ENCODE data around the gene RAN. TPM values are rescaled to one million over a fixed set of nuclear protein-coding genes. Genes with fewer than 3 reads are reported as not detected.

RAN gene
- 100 to 1,000 TPM; 258 to 389 (median 306) TPM for total RNA-seq
- long read RNA-seq, donor 1, transcript RAN-203 (6 exons, 2,455 nt): minor isoform, 15 of 251 reads
- long read RNA-seq, donor 1, transcript RAN-212 (7 exons, 2,661 nt): major isoform, 220 of 251 reads
- long read RNA-seq, donor 1, partial matches to known transcripts: 8 of 251 reads
- long read RNA-seq, donor 1, other reads (novel, unspliced or antisense): 6 of 251 reads
- long read RNA-seq, donor 2, transcript RAN-202 (6 exons, 1,530 nt): minor isoform, 6 of 326 reads
- long read RNA-seq, donor 2, transcript RAN-212 (7 exons, 2,661 nt): major isoform, 315 of 326 reads
- long read RNA-seq, donor 2, partial matches to known transcripts: 0 of 326 reads
- long read RNA-seq, donor 2, other reads (novel, unspliced or antisense): 4 of 326 reads

- Histone ChIP-seq H3K4me1 (ENCODE audit: low read depth) (peaks cover 13% of the 10 kb centered on the region), H3K36me3 (ENCODE audit: low read depth) (peaks cover 5% of the 10 kb centered on the region), H3K4me3 (peak within 1 kb of the TSS; percentile 76), H3K9me3 (no peaks in the 10 kb centered on the region)
- DNase-seq: peak; percentile 88 to 96 (median 96)
- intact Hi-C loops (cut with DNase I, micrococcal nuclease): no loop called here
- peak; percentile 97 for ATAC-seq
- TF ChIP-seq CTCF (IDR thresholded peaks at IDR 0.05): no peak
These were observed at the start of gene RAN for GRCh38 chr12:130871286-130872178. Gene RAN (plus strand): TSS chr12:130872066. CDS start chr12:130872594, 528 bp downstream.

GRCh38 chr12:130825771-130826150 is 46.1 kb upstream of the RAN start:
- no peaks in the 10 kb centered on the region for H3K4me1 ChIP-seq (ENCODE audit: low read depth)
- intact Hi-C loops (cut with DNase I, micrococcal nuclease): no loop called here
- no peaks in the 10 kb centered on the region for H3K36me3 ChIP-seq (ENCODE audit: low read depth)
- no peak for ATAC-seq
- DNase-seq: no peak
- no peaks in the 10 kb centered on the region for H3K9me3 ChIP-seq
- no peak for TF ChIP-seq CTCF (IDR thresholded peaks at IDR 0.05)
- H3K4me3 ChIP-seq: no peak overlapping the region

- TF ChIP-seq CTCF (IDR thresholded peaks at IDR 0.05): peak; percentile 50
- ATAC-seq: peak; percentile 83
- H3K9me3 ChIP-seq: no peaks in the 10 kb centered on the region
- intact Hi-C loops (cut with DNase I, micrococcal nuclease): no loop called here
- H3K4me1 ChIP-seq (ENCODE audit: low read depth): no peaks in the 10 kb centered on the region
- peak in 2 of 3 donors; percentile 37 to 72 for DNase-seq
- no peak overlapping the region for H3K4me3 ChIP-seq
- no peaks in the 10 kb centered on the region for H3K36me3 ChIP-seq (ENCODE audit: low read depth)
These were observed 45.6 kb upstream of the RAN start for GRCh38 chr12:130826151-130826801.

GRCh38 chr12:130827432-130827831 is 44.4 kb upstream of the RAN start:
- Histone ChIP-seq H3K4me1 (ENCODE audit: low read depth) (no peaks in the 10 kb centered on the region), H3K9me3 (no peaks in the 10 kb centered on the region), H3K36me3 (ENCODE audit: low read depth) (no peaks in the 10 kb centered on the region), H3K4me3 (no peak overlapping the region)
- intact Hi-C loops (cut with DNase I, micrococcal nuclease): no loop called here
- peak in 1 of 3 donors; percentile 33 for DNase-seq
- peak; percentile 25 for ATAC-seq
- no peak for TF ChIP-seq CTCF (IDR thresholded peaks at IDR 0.05)

- ATAC-seq: no peak
- DNase-seq: no peak
- H3K4me3 ChIP-seq: no peak overlapping the region
- intact Hi-C loops (cut with DNase I, micrococcal nuclease): no loop called here
- no peaks in the 10 kb centered on the region for H3K9me3 ChIP-seq
- no peaks in the 10 kb centered on the region for H3K4me1 ChIP-seq (ENCODE audit: low read depth)
- H3K36me3 ChIP-seq (ENCODE audit: low read depth): no peaks in the 10 kb centered on the region
- TF ChIP-seq CTCF (IDR thresholded peaks at IDR 0.05): no peak
These were observed 43.0 kb upstream of the RAN start for GRCh38 chr12:130828895-130829294.
